Stimulated activated CD8-positive, alpha-beta memory T cell treated with anti-CD3 and anti-CD28 coated beads, Interleukin-12 subunit alpha, Interleukin-12 subunit beta, amount 100 ng/mL, for 24 hours (primary cell): ENCODE results near the gene SLIRP.
A peak's percentile ranks its signal among the peaks of the same experiment; 100 is the strongest.
"Not testable (repeated sequence)": the region's sequence is repeated elsewhere in the genome, so short reads cannot be mapped to it uniquely, and the experiment has no call there.

Experiments
- DNase-seq: peaks from one replicate; pipeline ENCODE4 v3.0.0-alpha.2; 2020; ENCODE audit errors: extremely low read depth

SLIRP gene

DNA sequence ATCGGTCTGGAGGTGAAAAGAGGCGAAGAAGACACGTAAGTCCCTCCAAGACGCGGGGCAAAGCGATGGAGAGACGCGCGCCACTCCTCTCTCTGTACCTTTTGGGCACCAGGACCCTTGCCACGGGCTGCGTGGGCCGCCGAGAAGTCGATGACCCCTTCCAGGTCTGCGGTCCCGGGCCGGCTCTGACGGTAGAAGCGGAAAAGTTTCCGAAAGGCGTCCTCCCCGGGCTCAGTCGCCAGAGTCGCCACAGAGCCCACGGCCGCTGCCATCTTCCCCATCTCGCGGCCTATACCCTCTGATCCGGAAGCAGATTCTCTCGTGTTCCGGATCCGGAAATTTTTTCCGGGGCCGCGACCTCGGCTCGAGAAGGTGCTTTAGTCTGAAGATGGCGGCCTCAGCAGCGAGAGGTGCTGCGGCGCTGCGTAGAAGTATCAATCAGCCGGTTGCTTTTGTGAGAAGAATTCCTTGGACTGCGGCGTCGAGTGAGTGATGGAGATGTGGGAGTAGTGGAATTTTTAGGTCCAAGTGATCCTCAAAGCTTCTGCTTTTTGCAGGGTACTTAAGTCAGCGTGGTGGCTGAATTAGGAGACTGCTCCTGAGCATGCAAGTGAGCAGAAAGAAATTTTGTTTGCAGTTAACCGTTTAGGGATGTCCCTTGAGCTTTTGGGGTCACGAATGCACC lies at the start of gene SLIRP, which contains the start of gene ALKBH1:
TSS of gene SLIRP (plus strand) at position 380 of the 685 bp plus-strand sequence. CDS start at position 389, 9 bp downstream.
TSS of gene ALKBH1 (minus strand) at position 300 of the 685 bp plus-strand sequence. CDS start at position 281, 19 bp downstream.
- peak; percentile 58 for DNase-seq

DNA sequence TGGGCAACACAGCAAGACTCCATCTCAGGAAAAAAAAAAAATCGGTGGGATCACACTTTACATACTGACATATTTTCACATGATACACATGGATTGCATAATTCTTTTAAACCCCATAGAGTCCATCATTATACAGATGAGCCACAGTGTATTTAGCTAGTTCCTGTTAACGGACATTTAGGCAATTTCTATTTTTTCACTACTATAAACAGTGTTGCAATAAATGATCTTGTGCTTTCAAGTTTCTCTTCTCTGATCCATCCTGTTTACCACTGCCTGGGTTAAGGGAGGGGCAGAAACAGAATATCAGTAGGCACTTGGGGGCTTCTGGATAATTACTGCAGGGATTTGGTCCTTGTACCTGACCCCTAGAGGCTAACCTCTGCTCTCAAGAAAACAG lies 48.1 kb upstream of the SLIRP start:
- no peak for DNase-seq

DNA sequence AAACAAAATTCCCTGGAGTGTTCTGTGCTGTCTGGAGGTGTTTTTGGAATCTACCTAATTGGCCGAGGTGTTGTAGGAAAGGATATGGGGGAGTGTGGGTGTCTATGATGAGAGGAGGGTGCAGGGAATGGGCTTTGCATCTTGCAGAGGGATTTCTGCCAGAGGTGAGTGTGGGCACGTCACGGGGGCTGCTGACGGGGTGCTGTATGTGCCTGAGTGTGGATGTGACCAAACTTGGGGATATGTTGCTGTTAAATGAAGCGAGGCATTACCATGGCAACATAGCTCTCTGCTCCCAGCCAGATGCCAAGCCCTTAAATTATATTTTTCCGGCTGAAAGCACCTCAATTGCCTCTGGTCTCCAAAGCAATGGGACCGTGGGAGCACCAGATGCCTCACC lies 47.1 kb upstream of the SLIRP start:
- no peak for DNase-seq

DNA sequence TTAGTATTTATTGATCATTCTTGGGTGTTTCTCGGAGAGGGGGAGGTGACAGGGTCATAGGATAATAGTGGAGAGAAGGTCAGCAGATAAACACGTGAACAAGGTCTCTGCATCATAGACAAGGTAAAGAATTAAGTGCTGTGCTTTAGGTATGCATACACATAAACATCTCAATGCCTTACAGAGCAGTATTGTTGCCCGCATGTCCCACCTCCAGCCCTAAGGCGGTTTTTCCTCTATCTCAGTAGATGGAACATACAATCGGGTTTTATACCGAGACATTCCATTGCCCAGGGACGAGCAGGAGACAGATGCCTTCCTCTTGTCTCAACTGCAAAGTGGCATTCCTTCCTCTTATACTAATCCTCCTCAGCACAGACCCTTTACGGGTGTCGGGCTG lies 46.3 kb upstream of the SLIRP start:
- not testable (repeated sequence) for DNase-seq

DNA sequence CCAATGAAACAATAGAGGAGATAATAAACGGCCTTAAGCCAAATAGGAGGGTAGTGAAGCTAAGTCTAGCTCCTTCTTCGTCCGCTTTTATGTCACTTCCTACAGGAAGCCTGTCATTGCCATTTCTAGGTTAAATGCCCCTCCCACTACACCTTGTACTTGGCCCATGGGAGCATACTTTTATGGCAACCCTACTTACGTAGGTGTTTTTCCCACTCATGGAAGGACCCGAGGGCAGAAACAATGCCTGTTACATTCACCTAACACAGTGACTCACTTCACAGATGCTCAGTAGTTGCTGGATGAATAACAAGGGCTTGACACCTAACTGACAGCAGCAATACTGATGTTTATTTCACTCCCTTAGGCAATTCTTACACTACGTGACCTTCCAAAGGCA lies 44.6 kb upstream of the SLIRP start:
- no peak for DNase-seq

DNA sequence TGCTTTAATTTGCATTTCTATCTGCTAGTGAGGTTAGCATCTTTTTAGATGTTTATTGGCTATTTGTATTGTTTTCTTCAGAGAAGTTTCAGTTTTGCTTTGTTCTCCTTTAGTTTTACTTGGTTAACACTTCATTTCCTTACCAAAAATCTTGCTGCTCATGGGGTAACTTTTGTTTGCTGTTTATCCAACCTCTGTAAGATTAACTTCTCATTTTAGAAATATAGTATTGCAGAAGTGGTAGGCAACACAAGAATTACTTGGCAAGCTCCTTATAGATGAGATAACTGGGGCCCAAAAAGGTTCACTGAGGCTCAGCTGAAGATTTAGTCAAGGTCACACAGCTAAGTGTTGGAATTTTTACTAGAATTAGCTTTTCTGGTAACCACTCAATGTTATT lies 40.6 kb upstream of the SLIRP start:
- DNase-seq, result no peak

DNA sequence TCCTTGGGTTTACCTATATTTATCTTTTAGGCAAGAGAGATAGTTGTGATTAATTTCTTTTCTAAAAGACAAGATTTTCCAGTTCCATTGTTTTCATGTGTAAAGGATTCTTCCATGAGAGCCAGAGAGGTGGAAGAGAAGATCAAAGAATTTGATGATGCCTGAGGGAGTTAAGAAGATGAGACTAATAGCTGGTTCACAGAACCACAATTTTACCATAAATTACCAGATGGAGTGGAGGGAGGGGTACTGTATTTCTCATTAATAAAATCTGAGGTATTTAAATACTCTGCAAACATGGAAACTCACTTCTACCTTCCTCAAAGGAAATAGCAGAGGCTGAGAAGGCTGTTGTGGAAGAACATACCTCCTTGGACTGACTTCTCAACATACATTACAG lies 34.7 kb upstream of the SLIRP start:
- no peak for DNase-seq

DNA sequence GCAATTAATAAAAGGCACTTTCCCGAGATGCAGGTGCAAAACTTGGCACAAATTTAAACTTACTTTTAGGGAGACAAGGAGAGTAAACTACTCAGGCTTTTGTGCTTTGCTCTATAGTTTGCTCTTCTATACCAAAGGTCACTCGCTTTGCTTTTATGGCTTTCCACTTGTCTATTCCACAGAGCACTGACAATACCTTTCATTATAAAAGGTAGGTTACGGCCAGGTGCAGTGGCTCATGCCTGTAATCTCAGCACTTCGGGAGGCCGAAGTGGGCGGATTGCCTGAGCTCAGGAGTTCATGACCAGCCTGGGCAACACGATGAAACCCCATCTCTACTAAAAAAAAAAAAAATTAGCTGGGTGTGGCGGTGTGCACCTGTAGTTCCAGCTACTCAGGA lies 33.0 kb upstream of the SLIRP start:
- no peak for DNase-seq

DNA sequence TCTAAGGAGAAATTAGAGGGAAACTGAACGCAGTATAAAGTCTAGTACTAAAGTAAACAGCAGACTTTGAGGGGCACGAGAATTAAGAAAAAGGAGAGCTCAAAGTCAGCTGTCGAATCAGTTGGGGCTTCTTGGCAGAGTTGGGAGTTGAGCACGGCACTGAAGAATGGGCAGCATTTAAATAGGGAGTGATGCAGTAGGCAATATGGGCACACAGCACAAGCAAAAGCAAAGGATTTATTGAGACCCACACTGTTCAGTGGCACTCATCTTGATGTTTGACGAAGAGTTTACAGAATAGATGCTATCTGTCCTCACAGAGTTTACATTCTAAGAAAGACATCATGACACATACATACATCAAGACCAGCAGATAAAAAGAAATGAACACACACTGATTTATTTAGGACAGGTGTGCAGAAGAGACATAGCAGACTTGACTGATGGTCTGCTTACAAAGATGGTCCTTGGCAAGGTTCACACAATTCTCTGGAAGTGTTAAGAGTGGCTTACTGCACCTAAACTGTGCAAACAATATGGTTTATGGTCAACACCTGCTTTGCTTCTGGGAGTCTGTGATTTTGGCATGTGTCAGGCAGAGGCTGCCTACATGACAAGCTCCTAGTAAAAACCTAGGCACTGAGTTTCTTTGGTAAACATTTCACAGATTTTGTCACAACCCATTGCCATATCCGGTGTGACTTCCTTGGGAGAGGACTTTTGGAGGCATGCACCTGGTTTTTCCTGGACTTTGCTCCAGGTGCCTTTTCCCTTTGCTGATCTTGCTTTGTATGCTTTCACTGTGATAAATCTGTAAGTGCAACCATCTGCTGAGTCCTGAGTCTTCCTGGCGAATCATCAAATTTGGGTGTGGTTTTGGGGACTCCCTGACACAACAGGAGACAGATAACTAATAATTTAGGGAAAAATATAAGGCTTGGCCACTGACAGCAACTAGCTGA lies 26.4 kb upstream of the SLIRP start:
- DNase-seq, result no peak

DNA sequence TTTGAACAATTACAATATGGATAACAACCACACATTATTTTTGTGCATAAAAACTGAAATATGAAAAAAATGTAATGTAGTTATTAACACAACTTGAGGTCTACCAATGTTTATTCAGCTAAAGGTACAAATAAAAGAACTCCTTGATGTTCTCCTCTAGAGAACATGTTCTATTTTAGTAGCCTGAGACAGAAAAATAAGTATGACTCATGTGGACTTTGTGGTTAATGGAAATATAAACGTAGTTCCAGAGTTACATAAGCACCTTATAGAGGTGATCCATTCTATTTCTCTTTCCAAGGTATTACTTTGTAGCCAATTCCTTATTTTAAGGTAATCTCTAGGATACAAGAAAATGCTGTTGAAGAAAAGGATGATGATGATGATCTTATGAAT lies 25.7 kb upstream of the SLIRP start:
- DNase-seq, result no peak

DNA sequence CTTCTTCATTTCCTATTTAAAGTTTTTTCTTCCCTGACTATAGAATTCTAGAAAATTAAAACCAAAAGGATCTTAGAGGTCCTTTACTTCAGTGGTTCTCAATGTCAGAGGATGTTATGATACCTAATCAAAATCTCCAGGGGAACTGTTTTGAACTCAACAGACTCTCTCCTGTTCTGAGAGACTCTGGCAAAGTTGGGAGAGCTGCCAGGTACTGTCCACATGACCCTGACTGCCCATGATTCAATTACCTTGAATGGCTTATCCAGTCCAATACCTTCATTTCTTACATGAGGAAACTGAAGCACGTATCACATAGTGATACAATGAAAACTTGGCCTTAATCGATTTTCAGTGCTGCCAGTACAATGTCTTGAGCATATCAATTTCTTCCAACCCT lies 16.6 kb upstream of the SLIRP start:
- no peak for DNase-seq

DNA sequence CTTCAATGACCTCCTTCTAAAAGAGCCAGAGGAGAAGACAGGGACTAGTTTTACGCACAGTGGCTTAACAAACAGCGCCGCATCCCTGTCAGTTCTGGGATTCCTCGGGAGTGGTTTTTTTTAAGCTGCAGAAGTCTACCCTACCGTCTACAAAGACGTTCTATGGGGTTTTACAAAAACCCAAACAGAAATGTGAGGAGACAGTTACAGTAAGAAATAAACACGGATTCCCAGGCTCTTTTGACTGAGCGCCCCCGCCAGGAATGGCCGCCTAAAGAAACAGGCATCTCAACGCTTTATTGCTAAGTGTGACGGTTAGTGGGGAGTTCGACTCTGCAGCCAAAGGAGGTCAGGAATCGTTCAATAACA lies 564 bp upstream of the SLIRP start:
- DNase-seq, result no peak

DNA sequence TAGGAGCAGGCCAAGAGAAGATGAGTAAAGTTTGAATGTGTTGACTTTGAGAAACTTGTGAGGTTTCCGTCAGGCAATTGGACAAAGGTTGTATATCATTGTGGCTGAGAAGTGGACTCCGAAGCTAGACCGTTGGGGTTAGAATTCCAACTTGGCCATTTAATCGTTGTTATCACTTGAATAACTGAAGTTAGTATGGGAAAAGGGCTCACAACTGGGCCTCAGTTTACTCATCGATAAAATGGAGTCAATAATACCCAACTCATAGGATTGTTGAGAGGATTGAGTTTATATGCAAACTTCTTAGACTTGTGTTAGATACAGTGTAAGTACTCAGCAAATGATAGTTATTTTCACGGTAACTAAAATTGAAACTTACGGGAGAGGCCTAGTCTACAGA lies 846 bp downstream of the SLIRP start:
- DNase-seq, result no peak

DNA sequence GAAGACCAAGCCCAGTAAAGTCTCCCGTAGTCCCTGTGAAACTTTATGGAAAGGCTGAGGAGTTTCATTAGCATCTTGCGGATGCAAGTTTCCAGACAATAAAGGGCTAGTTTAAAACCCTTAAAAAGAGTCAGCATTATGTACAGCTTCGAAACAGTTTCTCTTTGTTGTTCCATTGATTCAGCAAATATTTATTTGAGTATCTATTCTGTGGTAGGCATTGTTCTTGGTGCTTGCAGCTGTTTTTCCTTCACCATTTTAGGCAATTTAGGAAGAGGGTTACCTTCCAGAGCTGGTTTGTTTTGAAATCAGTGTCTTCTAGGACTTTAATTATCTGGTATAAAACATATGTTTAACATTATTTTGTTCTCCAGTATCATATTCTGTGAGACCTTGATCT lies 1.5 kb downstream of the SLIRP start:
- no peak for DNase-seq

DNA sequence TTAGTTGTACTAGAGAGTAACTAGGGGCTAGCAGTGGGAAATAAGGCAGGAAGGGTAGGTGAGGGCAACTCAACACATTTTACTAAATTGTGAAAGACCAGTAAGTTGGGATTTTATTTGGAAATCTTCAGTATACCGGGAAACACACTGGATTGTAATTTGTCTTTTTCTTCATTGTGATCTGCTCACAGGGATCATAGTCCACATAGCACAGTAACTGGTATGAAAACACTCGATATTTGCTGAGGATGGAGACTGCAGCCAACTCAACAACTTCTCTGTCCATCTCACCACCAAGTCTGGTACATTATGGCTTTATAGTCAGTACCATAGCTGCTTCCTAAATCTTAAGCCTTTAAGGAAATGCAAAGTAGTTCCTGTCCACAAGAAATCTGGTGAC lies 2.5 kb downstream of the SLIRP start:
- DNase-seq, result no peak

DNA sequence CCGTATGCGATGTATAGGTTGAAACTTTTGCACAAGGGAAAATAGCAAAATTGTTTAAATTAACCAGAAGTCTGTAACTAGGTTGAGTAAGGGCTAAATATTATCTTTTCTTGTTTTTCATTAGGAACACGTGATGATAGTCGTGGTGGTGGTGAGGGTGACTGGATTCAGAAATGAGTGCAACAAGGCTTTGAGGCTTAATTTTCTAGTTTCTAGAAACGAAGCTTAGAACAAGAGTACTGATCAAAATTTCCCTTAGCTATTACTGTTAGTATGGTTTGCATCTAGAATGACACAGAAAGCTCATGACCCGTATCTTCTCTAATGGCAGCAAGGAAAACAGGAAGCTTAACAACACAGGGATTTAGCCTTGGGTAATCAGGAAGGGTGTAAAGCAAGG lies 7.0 kb downstream of the SLIRP start:
- no peak for DNase-seq

DNA sequence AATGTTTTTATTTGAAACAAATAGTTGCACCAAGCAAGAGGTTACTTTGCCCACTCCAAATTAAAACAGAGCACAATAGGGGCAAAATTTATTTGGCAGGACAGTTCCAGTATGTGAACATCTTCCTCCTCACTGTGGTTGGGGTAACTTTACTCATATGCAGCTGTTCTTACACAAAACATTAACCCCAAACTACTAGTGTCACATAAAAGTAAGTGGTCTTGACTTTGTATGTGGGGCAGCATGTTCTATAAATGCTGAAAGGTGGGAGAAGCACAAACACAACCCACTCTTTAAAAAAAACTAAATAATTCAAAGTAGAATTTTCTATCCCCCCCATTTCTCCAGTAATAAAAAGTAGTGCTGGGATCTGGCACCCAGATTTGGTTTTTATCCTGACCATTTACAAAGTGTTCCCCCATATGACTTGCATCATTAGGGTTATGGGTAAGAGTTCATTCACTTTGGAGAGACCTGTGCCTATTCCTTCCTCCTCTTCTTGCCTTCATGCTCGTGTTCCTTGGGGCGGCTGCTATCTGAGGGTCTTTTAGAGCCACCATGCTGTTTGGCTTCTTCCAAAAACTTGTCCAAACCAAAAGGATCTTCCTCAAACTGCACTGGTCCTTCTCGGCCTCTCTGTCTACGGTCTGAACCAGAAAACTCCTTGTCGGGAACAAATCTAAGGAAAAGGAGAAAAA lies 9.9 kb downstream of the SLIRP start:
- DNase-seq, result no peak

DNA sequence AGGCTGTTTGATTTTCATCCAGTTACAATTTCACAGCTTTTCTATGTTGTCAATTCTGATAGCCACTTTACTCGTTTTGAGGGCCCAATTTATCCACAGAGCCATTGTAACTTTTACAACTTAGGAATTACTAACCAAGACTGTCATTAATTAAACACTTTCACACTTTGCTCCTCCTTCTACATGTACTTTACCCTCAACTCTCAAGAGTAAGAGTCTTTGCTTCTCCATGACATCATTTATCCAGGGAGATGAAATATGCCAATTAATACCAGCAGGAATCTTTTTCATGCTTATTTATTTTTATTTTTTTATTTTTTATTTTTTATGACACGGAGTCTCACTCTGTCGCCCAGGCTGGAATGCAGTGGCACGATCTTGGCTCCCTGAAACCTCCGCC lies 13.5 kb downstream of the SLIRP start:
- DNase-seq, result no peak

DNA sequence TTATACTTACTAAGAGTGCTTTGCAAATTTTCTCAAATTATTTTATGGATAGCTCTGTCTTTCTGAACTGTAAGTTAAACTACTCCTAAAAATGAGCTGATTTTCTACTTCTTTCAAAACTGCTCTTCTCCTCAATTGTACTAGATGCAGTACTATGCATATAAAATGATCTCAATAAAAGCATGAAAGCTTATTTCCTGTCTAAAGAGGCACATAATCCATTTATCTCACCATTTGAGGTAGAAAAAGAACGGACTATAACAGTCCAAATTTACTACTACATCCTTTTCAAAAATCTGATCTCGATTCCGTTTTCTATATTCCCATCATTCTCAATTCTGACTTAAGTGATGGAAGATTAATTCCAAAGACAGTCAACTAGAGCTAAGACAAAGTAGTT lies 14.4 kb downstream of the SLIRP start:
- DNase-seq, result no peak

DNA sequence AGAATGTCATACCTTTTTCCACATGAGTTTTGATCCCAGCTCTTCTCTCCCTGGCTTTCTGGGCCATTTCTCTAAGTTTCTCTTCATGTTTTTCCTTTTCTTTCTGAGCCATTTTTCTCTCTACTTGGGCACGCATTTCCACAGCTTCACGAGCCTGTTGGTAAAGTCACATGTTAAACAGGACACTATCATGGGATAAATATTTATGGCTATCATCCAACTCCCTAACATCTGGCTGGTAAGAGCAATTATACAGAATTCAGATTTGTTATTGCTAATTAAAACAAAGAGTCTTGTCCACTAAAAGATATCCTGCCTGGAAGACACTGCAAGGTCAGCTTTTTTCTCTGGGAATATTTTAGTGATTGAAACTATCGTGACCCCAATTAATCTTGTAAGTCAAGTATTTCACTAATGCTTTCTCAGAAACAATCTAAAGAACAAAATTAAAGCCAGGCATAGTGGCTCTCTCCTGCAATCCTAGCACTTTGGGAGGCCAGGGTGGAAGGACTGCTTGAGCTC lies 23.1 kb downstream of the SLIRP start:
- no peak for DNase-seq

DNA sequence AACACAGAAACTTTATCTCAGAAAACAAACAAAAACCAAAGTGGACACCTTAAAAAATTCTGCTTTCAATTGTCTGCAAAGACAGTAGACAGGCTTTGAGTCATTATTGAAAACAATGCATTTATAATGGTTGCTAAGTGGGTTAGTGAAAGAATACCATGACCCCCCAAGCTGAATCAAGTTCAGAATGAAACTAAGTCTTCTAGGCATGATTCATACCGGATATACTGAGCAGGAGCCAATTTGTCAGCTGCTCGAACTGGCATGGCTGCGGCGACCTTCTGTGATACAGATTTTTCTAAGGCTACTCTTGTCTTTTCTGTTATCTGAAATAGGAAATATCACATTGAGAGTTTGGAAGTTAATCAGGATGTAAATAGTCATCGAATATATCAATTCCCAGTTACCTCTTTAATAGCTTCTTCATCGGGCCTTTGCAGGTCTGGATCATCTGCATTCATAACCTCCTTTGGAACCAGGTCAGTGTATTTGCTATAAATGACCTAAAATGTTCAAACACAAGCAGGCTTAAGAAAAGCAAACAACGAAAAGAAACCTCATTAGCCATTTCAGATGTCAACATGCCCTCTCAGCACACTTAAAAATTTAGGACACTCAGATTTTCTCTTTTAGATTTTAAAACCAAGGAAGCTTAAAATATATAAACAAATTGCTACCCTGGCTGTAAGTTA lies 30.8 kb downstream of the SLIRP start:
- no peak for DNase-seq

DNA sequence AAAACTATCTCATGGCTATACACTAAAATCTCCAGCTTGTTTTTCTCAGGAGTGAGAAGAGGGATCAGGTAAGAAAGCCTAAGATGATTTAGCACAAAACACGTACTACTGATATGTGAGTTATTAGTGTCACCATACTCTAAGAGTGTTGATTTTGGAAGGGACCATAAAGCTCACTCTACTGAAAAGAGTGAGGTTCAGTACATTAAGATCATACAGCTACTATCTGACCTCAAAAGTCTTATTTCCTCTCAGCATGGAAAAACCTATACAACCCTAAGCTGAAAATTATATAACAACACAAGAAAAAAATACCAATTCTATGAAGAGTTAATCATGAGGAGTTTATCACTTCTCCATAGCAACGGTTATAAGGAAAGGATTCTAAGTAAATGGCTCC lies 33.5 kb downstream of the SLIRP start:
- DNase-seq, result no peak
